GM18526 (cell line): ENCODE results near the gene TSPEAR.

ENCODE experiments used
- POLR2A ChIP-seq: IDR thresholded peaks from 3 replicates; pipeline ENCODE4 v1.6.1; 2011; ENCODE audit not compliant: insufficient read length; ENCODE audit errors: extremely low read depth

The TSPEAR gene

GRCh38 chr21:44712203-44713028, 1.0 kb upstream of the TSPEAR start:
- TF ChIP-seq POLR2A: no peak

GRCh38 chr21:44710756-44711326, 531 bp downstream of the TSPEAR start:
- TF ChIP-seq POLR2A: no peak

GRCh38 chr21:44710294-44710665, 1.1 kb downstream of the TSPEAR start:
- no peak for TF ChIP-seq POLR2A

GRCh38 chr21:44709426-44710293, 1.7 kb downstream of the TSPEAR start:
- no peak for TF ChIP-seq POLR2A

GRCh38 chr21:44708866-44709425, 2.4 kb downstream of the TSPEAR start:
- TF ChIP-seq POLR2A: no peak

- no peak for TF ChIP-seq POLR2A
Measured at GRCh38 chr21:44708213-44708865, 3.0 kb downstream of the TSPEAR start.

GRCh38 chr21:44706706-44707581, 4.4 kb downstream of the TSPEAR start:
- TF ChIP-seq POLR2A: no peak

GRCh38 chr21:44706026-44706705, 5.2 kb downstream of the TSPEAR start:
- TF ChIP-seq POLR2A: no peak

GRCh38 chr21:44704636-44705001, 6.8 kb downstream of the TSPEAR start:
- TF ChIP-seq POLR2A: no peak

- no peak for TF ChIP-seq POLR2A
Measured at GRCh38 chr21:44703731-44704635, 7.4 kb downstream of the TSPEAR start.

- TF ChIP-seq POLR2A: no peak
Measured at GRCh38 chr21:44702973-44703730, 8.2 kb downstream of the TSPEAR start.
